Measurements from ENCODE around the gene DYNAP. TPM values are rescaled to one million over a fixed set of nuclear protein-coding genes. Genes with fewer than 3 reads are reported as not detected.

The DYNAP gene
- total RNA-seq: not detected in 2 replicates
- long read RNA-seq: 0 reads

- H3K27ac Mint-ChIP-seq: no peak within 1 kb of the TSS
- no peaks in the 10 kb centered on the region for H3K4me1 Mint-ChIP-seq (ENCODE audit: low read depth)
- H3K27me3 Mint-ChIP-seq: no peaks in the 10 kb centered on the region
- no peaks in the 10 kb centered on the region for H3K36me3 Mint-ChIP-seq (ENCODE audit: insufficient read depth)
- no peak for DNase-seq (ENCODE audit: low spot score, unreplicated experiment)
- TF ChIP-seq, protein P1, sequence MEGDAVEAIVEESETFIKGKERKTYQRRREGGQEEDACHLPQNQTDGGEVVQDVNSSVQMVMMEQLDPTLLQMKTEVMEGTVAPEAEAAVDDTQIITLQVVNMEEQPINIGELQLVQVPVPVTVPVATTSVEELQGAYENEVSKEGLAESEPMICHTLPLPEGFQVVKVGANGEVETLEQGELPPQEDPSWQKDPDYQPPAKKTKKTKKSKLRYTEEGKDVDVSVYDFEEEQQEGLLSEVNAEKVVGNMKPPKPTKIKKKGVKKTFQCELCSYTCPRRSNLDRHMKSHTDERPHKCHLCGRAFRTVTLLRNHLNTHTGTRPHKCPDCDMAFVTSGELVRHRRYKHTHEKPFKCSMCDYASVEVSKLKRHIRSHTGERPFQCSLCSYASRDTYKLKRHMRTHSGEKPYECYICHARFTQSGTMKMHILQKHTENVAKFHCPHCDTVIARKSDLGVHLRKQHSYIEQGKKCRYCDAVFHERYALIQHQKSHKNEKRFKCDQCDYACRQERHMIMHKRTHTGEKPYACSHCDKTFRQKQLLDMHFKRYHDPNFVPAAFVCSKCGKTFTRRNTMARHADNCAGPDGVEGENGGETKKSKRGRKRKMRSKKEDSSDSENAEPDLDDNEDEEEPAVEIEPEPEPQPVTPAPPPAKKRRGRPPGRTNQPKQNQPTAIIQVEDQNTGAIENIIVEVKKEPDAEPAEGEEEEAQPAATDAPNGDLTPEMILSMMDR (IDR thresholded peaks at IDR 0.05; ENCODE audit: unreplicated experiment): no peak
- no peak within 1 kb of the TSS for H3K4me3 Mint-ChIP-seq (ENCODE audit: low read depth)
- H3K9me3 Mint-ChIP-seq (ENCODE audit: low read depth): no peaks in the 10 kb centered on the region
Observed at GRCh38 chr18:54590945-54591344, at the start of gene DYNAP. Gene DYNAP (plus strand): TSS chr18:54591245. CDS start chr18:54591283, 38 bp downstream.

GRCh38 chr18:54551590-54551989 is 39.5 kb upstream of the DYNAP start:
- H3K27me3 Mint-ChIP-seq: no peaks in the 10 kb centered on the region
- no peaks in the 10 kb centered on the region for H3K4me1 Mint-ChIP-seq (ENCODE audit: low read depth)
- H3K4me3 Mint-ChIP-seq (ENCODE audit: low read depth): no peak overlapping the region
- DNase-seq (ENCODE audit: low spot score, unreplicated experiment): no peak
- H3K36me3 Mint-ChIP-seq (ENCODE audit: insufficient read depth): peaks cover 2% of the 10 kb centered on the region
- no peak overlapping the region for H3K27ac Mint-ChIP-seq
- peaks cover 13% of the 10 kb centered on the region for H3K9me3 Mint-ChIP-seq (ENCODE audit: low read depth)
- TF ChIP-seq, protein P1 (IDR thresholded peaks at IDR 0.05; ENCODE audit: unreplicated experiment): no peak

- Mint-ChIP-seq H3K4me3 (ENCODE audit: low read depth) (no peak overlapping the region), H3K9me3 (ENCODE audit: low read depth) (peaks cover 8% of the 10 kb centered on the region), H3K36me3 (ENCODE audit: insufficient read depth) (peaks cover 2% of the 10 kb centered on the region), H3K27me3 (no peaks in the 10 kb centered on the region), H3K4me1 (ENCODE audit: low read depth) (no peaks in the 10 kb centered on the region), H3K27ac (no peak overlapping the region)
- no peak for DNase-seq (ENCODE audit: low spot score, unreplicated experiment)
- TF ChIP-seq, protein P1 (IDR thresholded peaks at IDR 0.05; ENCODE audit: unreplicated experiment): no peak
Observed at GRCh38 chr18:54555286-54555685, 35.8 kb upstream of the DYNAP start.

GRCh38 chr18:54555996-54556395 is 35.0 kb upstream of the DYNAP start:
- TF ChIP-seq, protein P1 (IDR thresholded peaks at IDR 0.05; ENCODE audit: unreplicated experiment): no peak
- Mint-ChIP-seq H3K36me3 (ENCODE audit: insufficient read depth) (peaks cover 2% of the 10 kb centered on the region), H3K27me3 (no peaks in the 10 kb centered on the region), H3K9me3 (ENCODE audit: low read depth) (peaks cover 8% of the 10 kb centered on the region), H3K27ac (no peak overlapping the region), H3K4me3 (ENCODE audit: low read depth) (no peak overlapping the region), H3K4me1 (ENCODE audit: low read depth) (no peaks in the 10 kb centered on the region)
- no peak for DNase-seq (ENCODE audit: low spot score, unreplicated experiment)

DNA sequence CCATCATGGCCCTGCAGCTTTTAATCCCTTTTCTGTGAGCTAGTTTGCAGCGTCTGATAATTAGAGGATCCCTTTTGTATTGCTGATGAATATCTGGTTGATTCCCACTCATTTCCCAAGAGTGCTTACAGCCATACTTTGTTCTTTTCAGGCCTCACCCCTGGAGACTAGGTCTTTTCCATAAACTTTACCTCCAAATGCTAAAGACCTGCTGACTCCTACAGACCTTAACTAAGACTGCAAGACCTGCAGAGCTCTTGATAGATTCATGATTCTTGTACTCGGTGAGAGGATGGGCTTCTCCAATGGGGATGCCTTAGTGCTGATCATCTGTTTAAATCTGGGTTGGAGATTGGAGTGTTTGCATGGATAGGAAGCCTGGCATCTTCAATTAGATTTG is 33.1 kb upstream of the DYNAP start:
- DNase-seq (ENCODE audit: low spot score, unreplicated experiment): no peak
- Mint-ChIP-seq H3K27me3 (no peaks in the 10 kb centered on the region), H3K36me3 (ENCODE audit: insufficient read depth) (no peaks in the 10 kb centered on the region), H3K9me3 (ENCODE audit: low read depth) (peaks cover 5% of the 10 kb centered on the region), H3K4me1 (ENCODE audit: low read depth) (no peaks in the 10 kb centered on the region), H3K27ac (no peak overlapping the region), H3K4me3 (ENCODE audit: low read depth) (no peak overlapping the region)
- TF ChIP-seq, protein P1 (IDR thresholded peaks at IDR 0.05; ENCODE audit: unreplicated experiment): no peak

Measured in progenitor cell of endocrine pancreas (in vitro differentiated cells).